ENCODE measurements around the gene MAMSTR. TPM values are rescaled to one million over a fixed set of nuclear protein-coding genes. Genes with fewer than 3 reads are reported as not detected.

Gene MAMSTR
- total and polyA plus RNA-seq, 10 of the 15 experiments (the other 5 are each of a cell fraction or from before 2014, with no cell fraction given): 0.04 to 0.73 (median 0.31) TPM; not detected in 1

- TF ChIP-seq ZBTB40 (IDR thresholded peaks at IDR 0.05; ENCODE audit: borderline replicate concordance): no peak
- TF ChIP-seq GATAD2B (conservative IDR thresholded peaks at IDR 0.05; ENCODE audit: low read depth): peak; percentile 84; the same call in 1 of the 2 replicates
- no peak for TF ChIP-seq EED (IDR thresholded peaks at IDR 0.05; ENCODE audit: low read depth)
- TF ChIP-seq NR2F1 (conservative IDR thresholded peaks at IDR 0.05): 0 out of 2 replicates have a peak, but pooled peaks have one; percentile 30
- no peak for TF ChIP-seq ZBTB11 (CRISPR knock-in tag; IDR thresholded peaks at IDR 0.05)
- no peak for TF ChIP-seq TCF7 (IDR thresholded peaks at IDR 0.05; ENCODE audit: borderline replicate concordance)
- no peak for TF ChIP-seq MEF2B (IDR thresholded peaks at IDR 0.05; ENCODE audit: partially characterized antibody, poor library complexity, severe bottlenecking)
- no peak for TF ChIP-seq EZH2 (IDR thresholded peaks at IDR 0.05; ENCODE audit: borderline replicate concordance, control insufficient read depth, low read depth, low read length)
- TF ChIP-seq EP300 (IDR thresholded peaks at IDR 0.05; ENCODE audit: borderline replicate concordance in 1 of 2, control insufficient read depth in 1 of 2, low read depth in 2 of 2, low read length in 2 of 2): no peak
- peak; percentile 56; the same call in 1 of the 2 replicates for TF ChIP-seq MAX (IDR thresholded peaks at IDR 0.05; ENCODE audit: low read depth, low read length)
- TF ChIP-seq SREBF1 (IDR thresholded peaks at IDR 0.05; ENCODE audit: low read length): no peak
- TF ChIP-seq PAX5 (IDR thresholded peaks at IDR 0.05; ENCODE audit: borderline replicate concordance, low read depth, low read length): no peak
- no peak for TF ChIP-seq SUZ12 (IDR thresholded peaks at IDR 0.05; ENCODE audit: unreplicated experiment)
- TF ChIP-seq CHD2 (IDR thresholded peaks at IDR 0.05; ENCODE audit: borderline replicate concordance, low read depth, low read length): no peak
- no peak for TF ChIP-seq BRCA1 (IDR thresholded peaks at IDR 0.05; ENCODE audit: low read depth, low read length)
- no peak for TF ChIP-seq NFIC (IDR thresholded peaks at IDR 0.05; ENCODE audit: low read depth, low read length)
- TF ChIP-seq NBN (IDR thresholded peaks at IDR 0.05): no peak
- no peak for TF ChIP-seq CREM (IDR thresholded peaks at IDR 0.05; ENCODE audit: low read depth)
- TF ChIP-seq DPF2 (IDR thresholded peaks at IDR 0.05): 0 out of 2 replicates have a peak, but pooled peaks have one; percentile 47
- TF ChIP-seq MEF2A (IDR thresholded peaks at IDR 0.05; ENCODE audit: insufficient read depth, low read depth, low read length): no peak
- TF ChIP-seq PKNOX1 (IDR thresholded peaks at IDR 0.05): no peak
- TF ChIP-seq POLR2AphosphoS5 (IDR thresholded peaks at IDR 0.05; ENCODE audit: low read length): no peak
These were observed 19.3 kb upstream of the MAMSTR start (continued) for GRCh38 chr19:48738557-48739403.
